Gastrocnemius medialis (tissue), 4 donors: ENCODE data around the gene GALNT10. TPM values are rescaled to one million over a fixed set of nuclear protein-coding genes. Genes with fewer than 3 reads are reported as not detected.
A peak's percentile ranks its signal among the peaks of the same experiment; 100 is the strongest.

Experiments
- ATAC-seq, 2 donors: fragments of 150-250 bp; one replicate each; pipeline ENCODE4 v1.9.1; 2016
- DNase-seq, 2 donors: peaks; one replicate each; pipeline ENCODE4 v3.0.0-alpha.2; 2019
- H3K27ac ChIP-seq, 4 donors: fragments of 200-600 bp; sonication (generic); 1 replicate in 1 of 4; 2 replicates in 3 of 4; pipeline ENCODE4 v1.5.1; 2016 to 2018; ENCODE audit warnings: mild to moderate bottlenecking in 2 of 4, moderate library complexity in 1 of 4
- H3K27me3 ChIP-seq, 3 donors: fragments of 200-600 bp; sonication (generic) in 2 of 3; 1 replicate in 1 of 3; 2 replicates in 2 of 3; pipeline versions ENCODE4 v1.5.1 to v1.6.0; 2016 to 2019; ENCODE audit warnings: mild to moderate bottlenecking in 1 of 3, moderate library complexity in 1 of 3
- H3K36me3 ChIP-seq, 2 donors: fragments of 200-600 bp; sonication (generic) in 1 of 2; one replicate each; pipeline ENCODE4 v1.5.1; 2017 to 2018
- H3K4me1 ChIP-seq, 2 donors: fragments of 200-600 bp; sonication (generic) in 1 of 2; one replicate each; pipeline ENCODE4 v1.5.1; 2016 to 2017; ENCODE audit warnings: mild to moderate bottlenecking in 2 of 2
- H3K4me3 ChIP-seq, 4 donors: fragments of 200-600 bp; sonication (generic) in 3 of 4; 1 replicate in 1 of 4; 2 replicates in 3 of 4; pipeline ENCODE4 v1.5.1; 2016 to 2019; ENCODE audit warnings: mild to moderate bottlenecking in 2 of 4
- H3K9me3 ChIP-seq, 3 donors: fragments of 200-600 bp; sonication (generic) in 2 of 3; 1 replicate in 1 of 3; 2 replicates in 2 of 3; pipeline ENCODE4 v1.5.1; 2016 to 2019
- POLR2A ChIP-seq, 2 donors: fragments of 450-650 bp; IDR thresholded peaks; one replicate each; pipeline ENCODE4 v1.6.1; 2017; ENCODE audit warnings: antibody characterized with exemption in 2 of 2, mild to moderate bottlenecking in 2 of 2, moderate library complexity in 2 of 2
- in situ Hi-C, 4 donors: fragments of 200-750 bp; cut with MboI; loops; one replicate each; pipeline versions ENCODE4 v1.15.0 to v1.8.0; 2017; ENCODE audit warnings: low sequenced_read_pairs in 4 of 4
- intact Hi-C: fragments of 100-400 bp; cut with DNase I; formaldehyde crosslinking; loops from one replicate; pipeline ENCODE4 v1.15.1; 2023; ENCODE audit warnings: low total_unique reads
- total RNA-seq, 4 donors: library from RNA; depleted of rRNA; stranded (reverse); fragments of >200 nt; gene quantifications; one replicate each; pipeline versions ENCODE4 v1.1.0 to v1.2.3, GENCODE V29; 2016
- TF ChIP-seq, protein P1 (sequence below), 5 experiments: fragments of 450-650 bp in 3 of 5; fragments of 200-600 bp in 2 of 5; sonication (generic) in 2 of 5; IDR thresholded peaks in 4 of 5; conservative IDR thresholded peaks in 1 of 5; 1 replicate in 4 of 5; 2 replicates in 1 of 5; pipeline ENCODE4 v1.5.1; 2016 to 2019; ENCODE audit warnings: antibody characterized with exemption in 5 of 5, mild to moderate bottlenecking in 3 of 5, moderate library complexity in 3 of 5

The GALNT10 gene
- total RNA-seq, 4 donors from 2014 or later, result 6.1 to 9.9 (median 6.4) TPM

- Histone ChIP-seq H3K36me3 (no peaks in the 10 kb centered on the region), H3K27me3 (no peaks in the 10 kb centered on the region), H3K27ac (peak overlapping the region; percentile 13 to 50 (median 26)), H3K4me3 (no peak overlapping the region), H3K9me3 (no peaks in the 10 kb centered on the region), H3K4me1 (peaks cover 12 to 16% of the 10 kb centered on the region in 2 donors)
- intact Hi-C loops, result no loop called here
- ATAC-seq (no peak), DNase-seq (no peak)
- TF ChIP-seq POLR2A (IDR thresholded peaks at IDR 0.05), result no peak
- in situ Hi-C loops, result no loop called here
These were observed 176.6 kb downstream of the GALNT10 start for GRCh38 chr5:154367101-154367500.

GRCh38 chr5:154368041-154368800 is 177.7 kb downstream of the GALNT10 start:
- DNase-seq, result peak in 1 of 2 donors; percentile 27
- in situ Hi-C loops, result no loop called here
- intact Hi-C loops, result no loop called here
- Histone ChIP-seq H3K4me1 (peaks cover 12 to 16% of the 10 kb centered on the region in 2 donors), H3K27ac (peak overlapping the region; percentile 13 to 50 (median 14)), H3K4me3 (no peak overlapping the region), H3K9me3 (no peaks in the 10 kb centered on the region), H3K27me3 (no peaks in the 10 kb centered on the region), H3K36me3 (no peaks in the 10 kb centered on the region)
- TF ChIP-seq POLR2A (IDR thresholded peaks at IDR 0.05), result no peak
- TF ChIP-seq, protein P1, sequence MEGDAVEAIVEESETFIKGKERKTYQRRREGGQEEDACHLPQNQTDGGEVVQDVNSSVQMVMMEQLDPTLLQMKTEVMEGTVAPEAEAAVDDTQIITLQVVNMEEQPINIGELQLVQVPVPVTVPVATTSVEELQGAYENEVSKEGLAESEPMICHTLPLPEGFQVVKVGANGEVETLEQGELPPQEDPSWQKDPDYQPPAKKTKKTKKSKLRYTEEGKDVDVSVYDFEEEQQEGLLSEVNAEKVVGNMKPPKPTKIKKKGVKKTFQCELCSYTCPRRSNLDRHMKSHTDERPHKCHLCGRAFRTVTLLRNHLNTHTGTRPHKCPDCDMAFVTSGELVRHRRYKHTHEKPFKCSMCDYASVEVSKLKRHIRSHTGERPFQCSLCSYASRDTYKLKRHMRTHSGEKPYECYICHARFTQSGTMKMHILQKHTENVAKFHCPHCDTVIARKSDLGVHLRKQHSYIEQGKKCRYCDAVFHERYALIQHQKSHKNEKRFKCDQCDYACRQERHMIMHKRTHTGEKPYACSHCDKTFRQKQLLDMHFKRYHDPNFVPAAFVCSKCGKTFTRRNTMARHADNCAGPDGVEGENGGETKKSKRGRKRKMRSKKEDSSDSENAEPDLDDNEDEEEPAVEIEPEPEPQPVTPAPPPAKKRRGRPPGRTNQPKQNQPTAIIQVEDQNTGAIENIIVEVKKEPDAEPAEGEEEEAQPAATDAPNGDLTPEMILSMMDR (IDR thresholded peaks at IDR 0.05 in 4 of 5, conservative IDR thresholded peaks at IDR 0.05 in 1 of 5), result no peak
- ATAC-seq, result peak; percentile 56 to 59

DNA sequence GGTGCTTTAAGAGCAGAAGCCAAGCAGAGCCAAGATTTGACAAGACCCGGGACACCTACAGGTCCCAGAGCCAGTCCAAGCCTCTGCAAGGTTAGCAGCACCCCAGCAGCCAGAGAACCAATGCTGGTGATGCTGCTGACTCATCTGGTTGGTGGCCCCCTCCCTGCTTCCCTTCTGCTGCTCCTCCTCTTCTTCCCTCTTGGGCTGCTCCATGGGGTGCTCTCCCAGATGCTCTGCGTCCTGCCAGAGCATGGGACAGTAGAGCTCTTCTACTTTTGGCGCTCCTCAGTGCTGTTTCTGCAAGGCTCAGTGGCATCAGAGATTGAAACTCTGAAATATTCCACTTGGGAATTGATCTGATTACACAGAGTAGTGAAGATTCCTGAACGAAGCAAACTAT is 179.1 kb downstream of the GALNT10 start:
- no peaks in the 10 kb centered on the region for H3K9me3 ChIP-seq
- no peak overlapping the region for H3K4me3 ChIP-seq
- DNase-seq (no peak), ATAC-seq (no peak)
- no peaks in the 10 kb centered on the region for H3K36me3 ChIP-seq
- peaks cover 12 to 16% of the 10 kb centered on the region in 2 donors for H3K4me1 ChIP-seq
- no peak for TF ChIP-seq POLR2A (IDR thresholded peaks at IDR 0.05)
- TF ChIP-seq, protein P1 (IDR thresholded peaks at IDR 0.05 in 4 of 5, conservative IDR thresholded peaks at IDR 0.05 in 1 of 5), result no peak
- in situ Hi-C loops (no loop called here), intact Hi-C loops (no loop called here)
- no peaks in the 10 kb centered on the region for H3K27me3 ChIP-seq
- no peak overlapping the region for H3K27ac ChIP-seq

GRCh38 chr5:154370119-154370518 is 179.6 kb downstream of the GALNT10 start:
- Histone ChIP-seq H3K4me3 (no peak overlapping the region), H3K4me1 (peaks cover 12 to 16% of the 10 kb centered on the region in 2 donors), H3K27me3 (no peaks in the 10 kb centered on the region), H3K27ac (no peak overlapping the region), H3K9me3 (no peaks in the 10 kb centered on the region), H3K36me3 (no peaks in the 10 kb centered on the region)
- intact Hi-C loops, result no loop called here
- in situ Hi-C loops, result no loop called here
- DNase-seq (no peak), ATAC-seq (no peak)
- TF ChIP-seq, protein P1 (IDR thresholded peaks at IDR 0.05 in 4 of 5, conservative IDR thresholded peaks at IDR 0.05 in 1 of 5), result no peak
- no peak for TF ChIP-seq POLR2A (IDR thresholded peaks at IDR 0.05)

- intact Hi-C loops, result no loop called here
These were observed 180.3 kb downstream of the GALNT10 start for GRCh38 chr5:154370813-154371212.

More at GRCh38 chr5:154370813-154371212, 180.3 kb downstream of the GALNT10 start:
- in situ Hi-C loops, result no loop called here
- Histone ChIP-seq H3K27me3 (no peaks in the 10 kb centered on the region), H3K27ac (peak overlapping the region in 2 of 4 donors; percentile 11 to 21), H3K9me3 (no peaks in the 10 kb centered on the region), H3K4me3 (no peak overlapping the region), H3K36me3 (no peaks in the 10 kb centered on the region), H3K4me1 (peaks cover 12 to 16% of the 10 kb centered on the region in 2 donors)
- DNase-seq, result peak in 1 of 2 donors; percentile 18
- no peak for TF ChIP-seq POLR2A (IDR thresholded peaks at IDR 0.05)
- TF ChIP-seq, protein P1 (IDR thresholded peaks at IDR 0.05 in 4 of 5, conservative IDR thresholded peaks at IDR 0.05 in 1 of 5), result no peak
- peak; percentile 19 for ATAC-seq
